ENCODE measurements around the gene MAP3K20. TPM values are rescaled to one million over a fixed set of nuclear protein-coding genes. Genes with fewer than 3 reads are reported as not detected.
A peak's percentile ranks its signal among the peaks of the same experiment; 100 is the strongest.
"Not testable (repeated sequence)": the region's sequence is repeated elsewhere in the genome, so short reads cannot be mapped to it uniquely, and the experiment has no call there.

Gene MAP3K20
- total RNA-seq, 2 donors from 2014 or later: 10.1 to 11.9 TPM

- H3K9me3 Mint-ChIP-seq: no peaks in the 10 kb centered on the region
- no peak for ATAC-seq (replicated peaks in 1 of 2)
Measured at GRCh38 chr2:173196638-173197037, 121.0 kb downstream of the MAP3K20 start.

GRCh38 chr2:173198327-173198726 lies 122.7 kb downstream of the MAP3K20 start:
- no peaks in the 10 kb centered on the region for H3K9me3 Mint-ChIP-seq
- no peaks in the 10 kb centered on the region for H3K27me3 Mint-ChIP-seq (ENCODE audit: low read depth)
- H3K4me1 Mint-ChIP-seq (ENCODE audit: low read depth): no peaks in the 10 kb centered on the region
- no peaks in the 10 kb centered on the region for H3K36me3 Mint-ChIP-seq (ENCODE audit: insufficient read depth in 2 of 2)
- DNase-seq (no peak), ATAC-seq (replicated peaks in 1 of 2) (no peak)
- H3K27ac Mint-ChIP-seq: no peak overlapping the region
- no peak overlapping the region for H3K4me3 Mint-ChIP-seq

More at GRCh38 chr2:173196638-173197037, 121.0 kb downstream of the MAP3K20 start:
- H3K27ac Mint-ChIP-seq: no peak overlapping the region
- DNase-seq: no peak
- H3K27me3 Mint-ChIP-seq (ENCODE audit: low read depth): no peaks in the 10 kb centered on the region
- H3K36me3 Mint-ChIP-seq (ENCODE audit: insufficient read depth in 2 of 2): no peaks in the 10 kb centered on the region
- no peaks in the 10 kb centered on the region for H3K4me1 Mint-ChIP-seq (ENCODE audit: low read depth)
- H3K4me3 Mint-ChIP-seq: no peak overlapping the region

- DNase-seq (no peak), ATAC-seq (replicated peaks in 1 of 2) (no peak)
- Mint-ChIP-seq H3K36me3 (ENCODE audit: insufficient read depth in 2 of 2) (no peaks in the 10 kb centered on the region), H3K9me3 (no peaks in the 10 kb centered on the region), H3K27me3 (ENCODE audit: low read depth) (no peaks in the 10 kb centered on the region), H3K4me3 (no peak overlapping the region), H3K4me1 (ENCODE audit: low read depth) (no peaks in the 10 kb centered on the region), H3K27ac (no peak overlapping the region)
Measured at GRCh38 chr2:173199294-173199693, 123.6 kb downstream of the MAP3K20 start.

- H3K27ac Mint-ChIP-seq: no peak overlapping the region
- H3K4me1 Mint-ChIP-seq (ENCODE audit: low read depth): no peaks in the 10 kb centered on the region
- no peaks in the 10 kb centered on the region for H3K9me3 Mint-ChIP-seq
- H3K36me3 Mint-ChIP-seq (ENCODE audit: insufficient read depth in 2 of 2): no peaks in the 10 kb centered on the region
- ATAC-seq (replicated peaks in 1 of 2): no peak
- no peak overlapping the region for H3K4me3 Mint-ChIP-seq
- no peaks in the 10 kb centered on the region for H3K27me3 Mint-ChIP-seq (ENCODE audit: low read depth)
- no peak for DNase-seq
Measured at GRCh38 chr2:173202570-173202969, 126.9 kb downstream of the MAP3K20 start.

GRCh38 chr2:173204316-173204715 lies 128.7 kb downstream of the MAP3K20 start:
- no peaks in the 10 kb centered on the region for H3K9me3 Mint-ChIP-seq
- no peak for ATAC-seq (replicated peaks in 1 of 2)
- H3K4me1 Mint-ChIP-seq (ENCODE audit: low read depth): no peaks in the 10 kb centered on the region
- no peaks in the 10 kb centered on the region for H3K27me3 Mint-ChIP-seq (ENCODE audit: low read depth)
- no peaks in the 10 kb centered on the region for H3K36me3 Mint-ChIP-seq (ENCODE audit: insufficient read depth in 2 of 2)
- no peak overlapping the region for H3K27ac Mint-ChIP-seq
- DNase-seq: no peak
- no peak overlapping the region for H3K4me3 Mint-ChIP-seq

- DNase-seq (no peak), ATAC-seq (replicated peaks in 1 of 2) (no peak)
- no peak overlapping the region for H3K4me3 Mint-ChIP-seq
- no peaks in the 10 kb centered on the region for H3K9me3 Mint-ChIP-seq
- H3K4me1 Mint-ChIP-seq (ENCODE audit: low read depth): peaks cover 2% of the 10 kb centered on the region
- H3K36me3 Mint-ChIP-seq (ENCODE audit: insufficient read depth in 2 of 2): no peaks in the 10 kb centered on the region
- no peak overlapping the region for H3K27ac Mint-ChIP-seq
- H3K27me3 Mint-ChIP-seq (ENCODE audit: low read depth): no peaks in the 10 kb centered on the region
Measured at GRCh38 chr2:173205375-173205774, 129.7 kb downstream of the MAP3K20 start.

- DNase-seq; H3K27ac Mint-ChIP-seq; H3K36me3 Mint-ChIP-seq (ENCODE audit: insufficient read depth in 2 of 2); H3K4me1 Mint-ChIP-seq (ENCODE audit: low read depth); H3K9me3 Mint-ChIP-seq; ATAC-seq (replicated peaks in 1 of 2); H3K4me3 Mint-ChIP-seq; H3K27me3 Mint-ChIP-seq (ENCODE audit: low read depth): not testable (repeated sequence)
Measured at GRCh38 chr2:173207124-173207523, 131.5 kb downstream of the MAP3K20 start.

GRCh38 chr2:173210270-173211196 lies 134.9 kb downstream of the MAP3K20 start:
- Mint-ChIP-seq H3K4me3 (no peak overlapping the region), H3K9me3 (no peaks in the 10 kb centered on the region), H3K27me3 (ENCODE audit: low read depth) (no peaks in the 10 kb centered on the region), H3K36me3 (ENCODE audit: insufficient read depth in 2 of 2) (no peaks in the 10 kb centered on the region), H3K4me1 (ENCODE audit: low read depth) (peaks cover 5% of the 10 kb centered on the region), H3K27ac (peak overlapping the region; percentile 82)
- peak; percentile 57 to 70 for ATAC-seq (replicated peaks in 1 of 2)
- DNase-seq: peak; percentile 48 to 60

GRCh38 chr2:173213181-173213580 lies 137.5 kb downstream of the MAP3K20 start:
- ATAC-seq (replicated peaks in 1 of 2) (no peak), DNase-seq (no peak)
- peaks cover 5% of the 10 kb centered on the region for H3K4me1 Mint-ChIP-seq (ENCODE audit: low read depth)
- no peaks in the 10 kb centered on the region for H3K9me3 Mint-ChIP-seq
- no peaks in the 10 kb centered on the region for H3K27me3 Mint-ChIP-seq (ENCODE audit: low read depth)
- H3K27ac Mint-ChIP-seq: no peak overlapping the region
- H3K36me3 Mint-ChIP-seq (ENCODE audit: insufficient read depth in 2 of 2): no peaks in the 10 kb centered on the region
- no peak overlapping the region for H3K4me3 Mint-ChIP-seq

- H3K9me3 Mint-ChIP-seq: no peaks in the 10 kb centered on the region
- no peak for ATAC-seq (replicated peaks in 1 of 2)
Measured at GRCh38 chr2:173214213-173214612, 138.6 kb downstream of the MAP3K20 start.

GRCh38 chr2:173215316-173215715 lies 139.7 kb downstream of the MAP3K20 start:
- DNase-seq: no peak
- Mint-ChIP-seq H3K9me3 (no peaks in the 10 kb centered on the region), H3K27me3 (ENCODE audit: low read depth) (no peaks in the 10 kb centered on the region), H3K4me3 (no peak overlapping the region), H3K36me3 (ENCODE audit: insufficient read depth in 2 of 2) (no peaks in the 10 kb centered on the region), H3K27ac (no peak overlapping the region), H3K4me1 (ENCODE audit: low read depth) (peaks cover 9% of the 10 kb centered on the region)
- ATAC-seq (replicated peaks in 1 of 2): no peak

More at GRCh38 chr2:173214213-173214612, 138.6 kb downstream of the MAP3K20 start:
- no peak for DNase-seq
- Mint-ChIP-seq H3K27ac (no peak overlapping the region), H3K4me1 (ENCODE audit: low read depth) (peaks cover 10% of the 10 kb centered on the region), H3K4me3 (no peak overlapping the region), H3K36me3 (ENCODE audit: insufficient read depth in 2 of 2) (no peaks in the 10 kb centered on the region), H3K27me3 (ENCODE audit: low read depth) (no peaks in the 10 kb centered on the region)

- H3K27ac Mint-ChIP-seq: no peak overlapping the region
- DNase-seq (no peak), ATAC-seq (replicated peaks in 1 of 2) (no peak)
- no peak overlapping the region for H3K4me3 Mint-ChIP-seq
- no peaks in the 10 kb centered on the region for H3K9me3 Mint-ChIP-seq
- no peaks in the 10 kb centered on the region for H3K27me3 Mint-ChIP-seq (ENCODE audit: low read depth)
- peaks cover 6% of the 10 kb centered on the region for H3K4me1 Mint-ChIP-seq (ENCODE audit: low read depth)
- no peaks in the 10 kb centered on the region for H3K36me3 Mint-ChIP-seq (ENCODE audit: insufficient read depth in 2 of 2)
Measured at GRCh38 chr2:173216051-173216450, 140.4 kb downstream of the MAP3K20 start.

- no peak overlapping the region for H3K27ac Mint-ChIP-seq
- no peak for DNase-seq
- H3K4me3 Mint-ChIP-seq: no peak overlapping the region
- peaks cover 6% of the 10 kb centered on the region for H3K4me1 Mint-ChIP-seq (ENCODE audit: low read depth)
- no peaks in the 10 kb centered on the region for H3K9me3 Mint-ChIP-seq
- no peaks in the 10 kb centered on the region for H3K36me3 Mint-ChIP-seq (ENCODE audit: insufficient read depth in 2 of 2)
- no peaks in the 10 kb centered on the region for H3K27me3 Mint-ChIP-seq (ENCODE audit: low read depth)
- ATAC-seq (replicated peaks in 1 of 2): no peak
Measured at GRCh38 chr2:173216668-173217067, 141.0 kb downstream of the MAP3K20 start.

Data from activated T-cell treated with anti-CD3 and anti-CD28 coated beads, Interleukin-2, amount 50 U/mL, for 72 hours (primary cell).